Esophagus (tissue), 2 donors: ENCODE measurements around the gene PTGER3. TPM values are rescaled to one million over a fixed set of nuclear protein-coding genes. Genes with fewer than 3 reads are reported as not detected.
A peak's percentile ranks its signal among the peaks of the same experiment; 100 is the strongest.

ENCODE experiments used
- H3K27ac ChIP-seq, 2 donors: one replicate each; pipeline ENCODE4 v1.5.1; 2013; ENCODE audit warnings: low read depth in 2 of 2, mild to moderate bottlenecking in 2 of 2, inconsistent platforms in 1 of 2, low read length in 1 of 2, moderate library complexity in 1 of 2
- H3K27me3 ChIP-seq, 2 donors: one replicate each; pipeline ENCODE4 v1.6.1; 2013; ENCODE audit warnings: low read length in 2 of 2, control low read depth in 1 of 2, mild to moderate bottlenecking in 1 of 2; ENCODE audit not compliant: insufficient read depth in 2 of 2, control insufficient read depth in 1 of 2
- H3K36me3 ChIP-seq, 2 donors: one replicate each; pipeline ENCODE4 v1.6.1; 2013; ENCODE audit warnings: low read length in 1 of 2; ENCODE audit not compliant: control insufficient read depth in 2 of 2, insufficient read depth in 2 of 2
- H3K4me1 ChIP-seq, 2 donors: one replicate each; pipeline ENCODE4 v1.6.1; 2013; ENCODE audit warnings: low read length in 1 of 2; ENCODE audit not compliant: control insufficient read depth in 2 of 2, insufficient read depth in 2 of 2
- H3K4me3 ChIP-seq, 2 donors: one replicate each; pipeline ENCODE4 v1.5.1; 2013; ENCODE audit warnings: low read length in 2 of 2, mild to moderate bottlenecking in 2 of 2, low read depth in 1 of 2, moderate library complexity in 1 of 2
- H3K9me3 ChIP-seq, 2 donors: one replicate each; pipeline ENCODE4 v1.6.1; 2013; ENCODE audit warnings: mild to moderate bottlenecking in 2 of 2, low read depth in 1 of 2, low read length in 1 of 2, moderate library complexity in 1 of 2; ENCODE audit not compliant: control insufficient read depth in 2 of 2, insufficient read depth in 1 of 2
- WGBS, 2 donors: extraction: QIAGEN DNeasy Blood & Tissue Kit; methylation state at CpG; one replicate each; pipeline ENCODE4 v1.1.7; 2013; 5-methylcytosine and 5-hydroxymethylcytosine counted together
- polyA plus RNA-seq, 2 donors: library from polyadenylated mRNA; stranded (reverse); fragments of 200-250 nt; gene quantifications; one replicate each; pipeline ENCODE4 v1.2.3, GENCODE V29; 2013
- donor health status: healthy with polysubstance abuse.
- donor health status: Bipolar disorder and iron deficiency.

Gene PTGER3
- 1 to 10 TPM in 1 of 2 donors, under 1 TPM in 1; 0.29 to 1.1 TPM for polyA plus RNA-seq

DNA sequence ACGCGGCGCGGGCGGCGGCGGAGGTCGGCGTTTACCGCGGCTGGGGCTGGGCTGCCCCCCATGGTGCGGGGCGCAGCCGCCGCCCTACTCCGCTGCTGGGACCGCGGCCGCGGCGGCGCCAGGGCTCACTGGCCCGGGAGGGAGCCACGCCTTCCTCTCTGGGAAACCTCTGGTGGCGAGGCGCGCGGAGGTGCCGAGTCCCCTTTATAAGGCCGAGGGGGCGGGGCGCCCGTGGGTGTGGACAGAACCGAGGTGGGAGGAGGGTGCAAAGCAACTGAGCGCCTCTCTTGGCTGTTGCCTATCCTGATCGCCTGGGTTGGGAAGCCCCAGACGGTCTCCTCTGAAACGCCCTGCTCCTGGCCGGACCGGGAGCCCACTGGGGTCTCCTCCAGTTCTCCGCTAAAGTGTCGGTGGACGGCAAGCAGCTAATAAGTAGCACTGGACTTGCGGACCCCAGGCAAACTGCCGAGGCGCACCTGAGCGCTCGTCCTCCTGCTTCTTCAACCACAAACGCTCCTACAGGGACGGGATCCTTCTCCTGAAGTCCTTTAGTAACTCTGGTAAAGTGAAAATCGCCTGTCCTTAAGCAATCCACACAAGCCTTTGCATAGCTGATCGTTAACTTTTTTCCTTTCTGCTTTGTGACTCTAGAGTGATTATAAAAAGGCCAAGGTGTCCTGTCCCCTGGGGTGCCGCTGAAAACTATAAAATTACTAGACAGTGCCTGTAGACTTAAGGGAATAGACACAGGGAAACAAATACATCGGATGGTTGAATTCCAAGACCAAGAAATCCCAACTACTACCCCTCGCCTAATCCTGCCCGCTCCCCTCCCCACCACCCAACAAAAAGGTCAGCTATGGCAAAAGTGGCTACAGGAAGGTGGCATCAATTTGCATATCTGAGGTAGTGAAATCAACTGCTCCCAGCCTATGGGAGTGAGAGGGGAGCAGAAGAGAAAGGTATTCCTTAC lies at the start of gene PTGER3:
Gene PTGER3, minus strand, starts transcription at position 182 of the 973 bp plus-strand sequence. CDS start 239 bp downstream, outside the sequence.
- Histone ChIP-seq H3K9me3 (no peaks in the 10 kb centered on the region), H3K4me1 (peaks cover 3 to 13% of the 10 kb centered on the region in 2 donors), H3K36me3 (no peaks in the 10 kb centered on the region), H3K27me3 (no peaks in the 10 kb centered on the region), H3K4me3 (peak within 1 kb of the TSS; percentile 50 to 54), H3K27ac (no peak within 1 kb of the TSS)
- 6 to 7% methylated on average over 36 to 56 of the region's 56 CpGs for WGBS, 2 donors

DNA sequence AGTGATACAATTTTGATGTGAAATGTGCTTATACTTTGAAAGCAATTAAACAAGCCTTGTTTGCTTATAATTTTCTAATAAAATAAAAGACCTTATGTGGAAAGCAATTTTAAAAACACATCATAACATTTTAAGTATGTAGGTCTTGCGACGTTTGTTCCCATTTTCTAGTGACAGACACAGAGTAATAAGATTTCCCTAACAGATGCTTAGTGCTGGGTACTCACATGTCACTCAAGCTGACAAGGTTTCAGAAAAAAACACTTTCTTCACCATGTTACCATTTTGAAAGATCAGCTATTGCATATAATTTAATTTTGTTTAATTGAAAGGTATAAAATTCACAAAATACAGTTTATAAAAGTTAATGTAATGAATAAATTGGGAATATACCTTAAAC lies 47.3 kb upstream of the PTGER3 start:
- Histone ChIP-seq H3K4me3 (no peak overlapping the region), H3K36me3 (no peaks in the 10 kb centered on the region), H3K27me3 (no peaks in the 10 kb centered on the region), H3K9me3 (no peaks in the 10 kb centered on the region), H3K4me1 (no peaks in the 10 kb centered on the region), H3K27ac (no peak overlapping the region)
- WGBS, 2 donors: 94 to 95% methylated on average over 2 of the region's 2 CpGs

DNA sequence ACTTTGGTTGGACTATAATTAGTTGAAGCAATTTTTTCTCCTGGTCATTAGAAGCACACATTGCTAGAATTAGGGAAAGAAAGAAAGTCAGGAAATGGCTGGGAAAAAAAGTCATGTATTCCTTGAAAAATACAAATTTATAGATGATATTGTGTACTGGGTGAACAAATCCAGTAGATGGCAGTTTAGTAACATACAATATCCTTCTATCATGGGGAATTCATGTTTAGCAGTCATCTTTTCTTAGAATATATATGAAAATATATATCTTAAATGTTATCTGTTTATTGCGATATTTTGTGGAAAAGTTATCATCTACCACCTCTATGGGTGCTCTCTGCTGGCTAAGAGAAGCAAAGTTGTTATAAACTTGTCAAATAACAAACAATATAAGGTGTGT lies 46.3 kb upstream of the PTGER3 start:
- H3K4me3 ChIP-seq: no peak overlapping the region
- H3K9me3 ChIP-seq: no peaks in the 10 kb centered on the region
- H3K36me3 ChIP-seq: no peaks in the 10 kb centered on the region
- no peak overlapping the region for H3K27ac ChIP-seq
- H3K4me1 ChIP-seq: no peaks in the 10 kb centered on the region
- no peaks in the 10 kb centered on the region for H3K27me3 ChIP-seq
- 80 to 85% methylated on average over 1 of the region's 1 CpG for WGBS, 2 donors

DNA sequence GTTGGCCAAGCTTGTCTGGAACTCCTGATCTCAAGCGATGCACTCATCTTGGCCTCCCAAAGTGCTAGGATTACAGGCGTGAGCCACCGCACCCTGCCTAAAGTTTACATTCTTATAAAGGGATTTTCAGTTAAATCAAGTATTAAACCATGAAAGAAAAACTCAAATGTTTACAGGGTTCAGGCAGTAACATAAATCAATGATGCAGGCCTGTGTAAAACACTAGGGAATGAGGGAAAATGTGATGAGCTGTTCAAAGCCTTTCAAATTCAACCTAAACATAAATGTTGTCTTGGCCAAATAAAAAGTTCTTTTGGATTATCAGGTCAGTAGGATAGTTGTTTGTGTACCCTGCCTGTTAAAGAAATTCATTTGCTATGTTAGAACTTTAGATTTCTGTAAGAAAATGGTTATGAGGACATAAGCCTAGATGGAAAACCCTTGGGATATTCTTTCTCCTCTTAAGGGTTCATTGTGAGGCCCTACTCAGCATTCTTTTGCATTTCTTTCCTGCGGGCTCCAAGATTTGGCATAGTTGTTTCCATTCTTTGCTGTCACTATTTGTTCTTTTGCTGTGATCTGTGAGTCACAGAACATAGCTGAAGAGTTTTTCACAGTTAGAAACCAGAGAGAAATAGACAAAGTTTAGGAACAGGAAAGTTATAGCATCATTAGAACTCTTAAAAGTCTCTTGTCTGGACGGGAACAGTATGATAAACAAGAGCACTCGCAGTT lies 42.1 kb upstream of the PTGER3 start:
- Histone ChIP-seq H3K27me3 (no peaks in the 10 kb centered on the region), H3K9me3 (no peaks in the 10 kb centered on the region), H3K4me3 (no peak overlapping the region), H3K36me3 (no peaks in the 10 kb centered on the region), H3K4me1 (no peaks in the 10 kb centered on the region), H3K27ac (peak overlapping the region in 1 of 2 donors; percentile 26)
- 66 to 75% methylated on average over 6 of the region's 6 CpGs for WGBS, 2 donors

DNA sequence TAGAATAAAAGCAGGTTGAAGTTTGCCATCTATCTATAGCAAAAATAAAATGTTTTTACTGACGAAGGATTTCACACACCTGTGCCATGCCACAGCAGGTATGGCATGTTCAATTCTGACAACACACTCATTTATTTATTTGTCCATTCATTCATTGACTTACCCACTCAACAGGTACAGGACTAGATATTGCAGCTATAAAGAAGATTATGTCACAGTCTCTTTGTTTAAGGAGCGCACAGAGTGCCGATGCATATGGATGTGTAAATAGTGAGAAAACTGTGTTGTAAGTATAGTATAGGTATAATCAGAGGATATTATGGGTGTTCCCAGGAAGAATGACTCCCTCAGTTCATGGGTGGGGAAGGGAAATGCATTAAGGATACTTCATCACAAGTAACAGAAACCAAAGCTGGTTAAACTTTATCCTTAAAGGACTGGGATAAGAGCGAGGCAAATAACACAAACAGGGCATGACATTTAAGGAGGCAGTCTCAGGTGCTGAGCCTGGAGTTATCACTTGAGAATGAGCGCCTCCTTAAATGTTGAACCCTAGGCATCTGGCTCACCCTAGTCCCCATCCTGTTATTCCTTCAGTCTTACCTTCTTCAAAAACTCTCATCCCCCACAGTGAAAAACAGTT lies 41.1 kb upstream of the PTGER3 start:
- Histone ChIP-seq H3K4me1 (no peaks in the 10 kb centered on the region), H3K4me3 (no peak overlapping the region), H3K27me3 (no peaks in the 10 kb centered on the region), H3K27ac (peak overlapping the region in 1 of 2 donors; percentile 26), H3K36me3 (no peaks in the 10 kb centered on the region), H3K9me3 (no peaks in the 10 kb centered on the region)
- 83 to 85% methylated on average over 5 of the region's 5 CpGs for WGBS, 2 donors

GRCh38 chr1:71087713-71088112 lies 40.1 kb upstream of the PTGER3 start:
- WGBS, 2 donors: 92 to 94% methylated on average over 1 of the region's 1 CpG
- no peaks in the 10 kb centered on the region for H3K36me3 ChIP-seq
- no peak overlapping the region for H3K27ac ChIP-seq
- H3K9me3 ChIP-seq: no peaks in the 10 kb centered on the region
- no peaks in the 10 kb centered on the region for H3K4me1 ChIP-seq
- no peak overlapping the region for H3K4me3 ChIP-seq
- no peaks in the 10 kb centered on the region for H3K27me3 ChIP-seq

- Histone ChIP-seq H3K4me3 (no peak overlapping the region), H3K27ac (no peak overlapping the region)
These were observed 39.4 kb upstream of the PTGER3 start for GRCh38 chr1:71087060-71087459.

GRCh38 chr1:71086331-71086730 lies 38.7 kb upstream of the PTGER3 start:
- Histone ChIP-seq H3K9me3 (peaks cover 0 to 3% of the 10 kb centered on the region in 2 donors), H3K4me3 (no peak overlapping the region), H3K27me3 (peaks cover 0 to 2% of the 10 kb centered on the region in 2 donors), H3K4me1 (peaks cover 0 to 3% of the 10 kb centered on the region in 2 donors), H3K27ac (no peak overlapping the region), H3K36me3 (no peaks in the 10 kb centered on the region)
- WGBS, 2 donors: 63 to 75% methylated on average over 1 of the region's 1 CpG

More at GRCh38 chr1:71087060-71087459, 39.4 kb upstream of the PTGER3 start:
- Histone ChIP-seq H3K4me1 (no peaks in the 10 kb centered on the region), H3K27me3 (peaks cover 0 to 2% of the 10 kb centered on the region in 2 donors), H3K36me3 (no peaks in the 10 kb centered on the region), H3K9me3 (no peaks in the 10 kb centered on the region)

- Histone ChIP-seq H3K4me3 (no peak overlapping the region), H3K4me1 (peaks cover 0 to 3% of the 10 kb centered on the region in 2 donors), H3K27ac (no peak overlapping the region), H3K36me3 (no peaks in the 10 kb centered on the region), H3K9me3 (peaks cover 0 to 3% of the 10 kb centered on the region in 2 donors), H3K27me3 (peaks cover 0 to 2% of the 10 kb centered on the region in 2 donors)
- 67 to 78% methylated on average over 2 of the region's 2 CpGs for WGBS, 2 donors
These were observed 35.7 kb upstream of the PTGER3 start for GRCh38 chr1:71083271-71083670.
